Dedifferentiated amniotic fluid mesenchymal stem cell (primary cell): ENCODE results near the gene OR6C4.
"Not testable (repeated sequence)": the region's sequence is repeated elsewhere in the genome, so short reads cannot be mapped to it uniquely, and the experiment has no call there.

ENCODE experiments used
- DNase-seq: peaks from one replicate; pipeline ENCODE4 v3.0.0-alpha.2; 2016; ENCODE audit errors: extremely low spot score

The OR6C4 gene

GRCh38 chr12:55549302-55549701 lies at the start of gene OR6C4:
OR6C4 (plus strand) TSS chr12:55549602; CDS start chr12:55551227, 1,625 bp downstream.
- no peak for DNase-seq

GRCh38 chr12:55499810-55500252 lies 49.6 kb upstream of the OR6C4 start:
- DNase-seq, result no peak

- DNase-seq, result no peak
Observed at GRCh38 chr12:55501601-55502000, 47.8 kb upstream of the OR6C4 start.

GRCh38 chr12:55515696-55516095 lies 33.7 kb upstream of the OR6C4 start:
- no peak for DNase-seq

- DNase-seq, result no peak
Observed at GRCh38 chr12:55516391-55516790, 33.0 kb upstream of the OR6C4 start.

- DNase-seq, result not testable (repeated sequence)
Observed at GRCh38 chr12:55548235-55548634, 1.2 kb upstream of the OR6C4 start.

- no peak for DNase-seq
Observed at GRCh38 chr12:55548756-55549155, 646 bp upstream of the OR6C4 start.

- no peak for DNase-seq
Observed at GRCh38 chr12:55554296-55554695, 4.9 kb downstream of the OR6C4 start.

GRCh38 chr12:55570060-55570459 lies 20.7 kb downstream of the OR6C4 start:
- DNase-seq, result not testable (repeated sequence)

GRCh38 chr12:55570689-55571088 lies 21.3 kb downstream of the OR6C4 start:
- DNase-seq, result not testable (repeated sequence)

GRCh38 chr12:55572168-55572567 lies 22.8 kb downstream of the OR6C4 start, which contains the start of gene OR2AP1:
OR2AP1 (plus strand) TSS chr12:55572468; CDS start chr12:55574415, 1,947 bp downstream.
- no peak for DNase-seq

- DNase-seq, result no peak
Observed at GRCh38 chr12:55582066-55582465, 32.7 kb downstream of the OR6C4 start.

- DNase-seq, result no peak
Observed at GRCh38 chr12:55585817-55586216, 36.4 kb downstream of the OR6C4 start.

- not testable (repeated sequence) for DNase-seq
Observed at GRCh38 chr12:55590152-55590551, 40.8 kb downstream of the OR6C4 start.
